Coronary artery (tissue), 2 donors: ENCODE measurements around the gene KRT2.

Experiments used
- DNase-seq: peaks from one replicate; pipeline ENCODE4 v3.0.0-alpha.2; 2017; ENCODE audit warnings: low spot score
- H3K27ac ChIP-seq, 2 donors: fragments of 200-600 bp; sonication (generic); one replicate each; pipeline ENCODE4 v1.5.1; 2016 to 2019
- H3K4me3 ChIP-seq: fragments of 200-600 bp; sonication (generic); 2 replicates; pipeline ENCODE4 v1.5.1; 2016; ENCODE audit warnings: mild to moderate bottlenecking, moderate library complexity
- TF ChIP-seq, protein P1 (sequence below): fragments of 200-600 bp; sonication (generic); IDR thresholded peaks from one replicate; pipeline ENCODE4 v1.5.1; 2019; ENCODE audit warnings: antibody characterized with exemption

Gene KRT2

DNA sequence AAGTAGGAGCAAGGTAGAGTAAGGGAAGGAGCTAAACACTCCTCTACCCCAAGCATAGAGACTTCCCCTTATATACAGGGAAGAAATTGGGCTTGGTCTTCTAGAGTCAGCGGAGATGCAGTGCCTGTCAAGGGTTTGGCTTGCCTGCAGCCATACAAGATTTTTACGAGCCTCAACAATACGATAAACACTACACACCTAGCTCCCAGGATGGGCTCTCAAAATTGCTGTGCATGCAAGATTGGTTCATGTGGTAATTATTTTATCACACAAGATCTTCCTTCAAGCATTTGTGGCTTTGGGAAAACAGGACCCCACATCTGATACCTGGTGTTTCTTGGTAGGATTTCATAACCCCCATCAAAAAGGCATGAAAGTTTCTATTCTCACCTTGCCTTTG is 28.4 kb upstream of the KRT2 start, which contains the start of gene KRT1:
Gene KRT1 (minus strand): TSS at position 45 of the 400 bp plus-strand sequence. CDS start 59 bp downstream, outside the sequence.
- Histone ChIP-seq H3K4me3 (no peak within 1 kb of the TSS), H3K27ac (no peak within 1 kb of the TSS)
- TF ChIP-seq, protein P1, sequence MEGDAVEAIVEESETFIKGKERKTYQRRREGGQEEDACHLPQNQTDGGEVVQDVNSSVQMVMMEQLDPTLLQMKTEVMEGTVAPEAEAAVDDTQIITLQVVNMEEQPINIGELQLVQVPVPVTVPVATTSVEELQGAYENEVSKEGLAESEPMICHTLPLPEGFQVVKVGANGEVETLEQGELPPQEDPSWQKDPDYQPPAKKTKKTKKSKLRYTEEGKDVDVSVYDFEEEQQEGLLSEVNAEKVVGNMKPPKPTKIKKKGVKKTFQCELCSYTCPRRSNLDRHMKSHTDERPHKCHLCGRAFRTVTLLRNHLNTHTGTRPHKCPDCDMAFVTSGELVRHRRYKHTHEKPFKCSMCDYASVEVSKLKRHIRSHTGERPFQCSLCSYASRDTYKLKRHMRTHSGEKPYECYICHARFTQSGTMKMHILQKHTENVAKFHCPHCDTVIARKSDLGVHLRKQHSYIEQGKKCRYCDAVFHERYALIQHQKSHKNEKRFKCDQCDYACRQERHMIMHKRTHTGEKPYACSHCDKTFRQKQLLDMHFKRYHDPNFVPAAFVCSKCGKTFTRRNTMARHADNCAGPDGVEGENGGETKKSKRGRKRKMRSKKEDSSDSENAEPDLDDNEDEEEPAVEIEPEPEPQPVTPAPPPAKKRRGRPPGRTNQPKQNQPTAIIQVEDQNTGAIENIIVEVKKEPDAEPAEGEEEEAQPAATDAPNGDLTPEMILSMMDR = no peak
- no peak for DNase-seq

DNA sequence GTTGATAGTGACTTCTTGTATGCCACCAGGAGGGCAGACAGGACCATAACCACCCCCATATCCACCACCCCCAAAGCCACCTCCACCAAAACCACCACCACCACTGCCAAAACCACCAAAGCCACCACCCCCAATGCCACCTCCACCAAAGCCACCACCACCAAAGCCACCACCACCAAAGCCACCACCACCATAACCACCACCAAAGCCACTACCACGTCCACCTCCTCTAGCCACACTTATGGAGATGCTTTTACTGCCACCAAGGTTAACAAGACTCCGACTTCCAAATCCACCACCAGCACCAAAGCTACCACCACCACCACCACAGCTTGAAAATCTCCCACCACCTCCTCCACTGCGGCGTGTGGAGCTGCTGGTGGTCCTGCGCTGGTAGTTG is 27.9 kb upstream of the KRT2 start:
- TF ChIP-seq, protein P1 = no peak
- Histone ChIP-seq H3K27ac (no peak overlapping the region), H3K4me3 (no peak overlapping the region)
- DNase-seq = no peak

- TF ChIP-seq, protein P1 = no peak
- no peak for DNase-seq
- Histone ChIP-seq H3K4me3 (no peak overlapping the region), H3K27ac (no peak overlapping the region)
These were observed 25.7 kb upstream of the KRT2 start for GRCh38 chr12:52677671-52678070.

DNA sequence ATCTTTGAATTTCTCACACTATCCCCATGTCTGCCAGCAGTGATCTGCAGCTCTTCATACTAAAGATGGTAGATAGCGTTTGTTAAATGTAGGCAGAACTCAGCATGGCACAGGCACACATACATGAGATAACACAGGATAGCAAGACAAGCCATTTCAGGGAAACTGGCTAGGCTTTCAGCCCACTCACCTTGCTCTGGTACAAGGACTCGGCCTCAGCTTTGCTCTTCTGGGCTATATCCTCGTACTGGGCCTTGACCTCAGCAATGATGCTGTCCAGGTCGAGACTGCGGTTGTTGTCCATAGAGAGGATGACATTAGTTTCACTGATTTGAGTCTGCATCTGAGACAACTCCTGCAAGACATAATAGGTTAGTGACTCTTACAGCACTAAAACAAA is 25.1 kb upstream of the KRT2 start:
- no peak for DNase-seq
- TF ChIP-seq, protein P1 = no peak
- H3K27ac ChIP-seq = no peak overlapping the region
- H3K4me3 ChIP-seq = no peak overlapping the region

- H3K4me3 ChIP-seq = no peak overlapping the region
- DNase-seq = no peak
- TF ChIP-seq, protein P1 = no peak
- no peak overlapping the region for H3K27ac ChIP-seq
These were observed 24.2 kb upstream of the KRT2 start for GRCh38 chr12:52676163-52676562.

GRCh38 chr12:52675301-52675701 is 23.3 kb upstream of the KRT2 start:
- Histone ChIP-seq H3K4me3 (no peak overlapping the region), H3K27ac (no peak overlapping the region)
- TF ChIP-seq, protein P1 = no peak
- DNase-seq = no peak

GRCh38 chr12:52674433-52674775 is 22.4 kb upstream of the KRT2 start:
- TF ChIP-seq, protein P1 = no peak
- DNase-seq = no peak
- no peak overlapping the region for H3K27ac ChIP-seq
- no peak overlapping the region for H3K4me3 ChIP-seq
